H1 (cell line): ENCODE measurements around the gene ERI3. TPM values are rescaled to one million over a fixed set of nuclear protein-coding genes. Genes with fewer than 3 reads are reported as not detected.

Source experiments
- CTCF ChIA-PET: fragments of 300-600 bp; sonication (Branson Sonifier 250); formaldehyde crosslinking; loops from one replicate; lab custom pipeline; 2021; ENCODE audit not compliant: partially characterized antibody; lab: Charles Lee
- POLR2A ChIA-PET: fragments of 300-600 bp; sonication (Branson Sonifier 250); formaldehyde crosslinking; loops from one replicate; lab custom pipeline; 2021; ENCODE audit warnings: inconsistent platforms; ENCODE audit not compliant: partially characterized antibody; lab: Charles Lee
- DNase-seq, 2 experiments: peaks; one replicate each; pipeline versions ENCODE4 v3.0.0 to v3.0.0-alpha.2; 2010 to 2022; ENCODE audit warnings: low spot score in 2 of 2, low read depth in 1 of 2, mixed read lengths in 1 of 2
- FAIRE-seq: peaks from 2 replicates; lab custom pipeline; 2011; peaks lifted over from hg19 to GRCh38; lab: Jason Lieb, UNC
- H2AFZ ChIP-seq: 2 replicates; pipeline ENCODE4 v1.8.1; 2012; ENCODE audit warnings: low read length, inconsistent platforms
- H2AK5ac ChIP-seq: 2 replicates; pipeline ENCODE4 v1.6.1; 2013; ENCODE audit warnings: low read depth, low read length
- H2BK120ac ChIP-seq: replicated peaks from 2 replicates; pipeline ENCODE3; 2013; ENCODE audit warnings: low read depth, low read length, inconsistent platforms
- H2BK12ac ChIP-seq: 2 replicates; pipeline ENCODE4 v1.6.1; 2013; ENCODE audit warnings: low read depth, low read length
- H2BK15ac ChIP-seq: 2 replicates; pipeline ENCODE4 v1.6.1; 2013; ENCODE audit warnings: low read length
- H2BK20ac ChIP-seq: 2 replicates; pipeline ENCODE4 v1.6.1; 2013; ENCODE audit warnings: low read length
- H2BK5ac ChIP-seq: 2 replicates; pipeline ENCODE4 v1.6.1; 2013; ENCODE audit warnings: low read depth, low read length
- H3K14ac ChIP-seq: 2 replicates; pipeline ENCODE4 v1.6.1; 2013; ENCODE audit warnings: inconsistent platforms; ENCODE audit not compliant: insufficient read length
- H3K18ac ChIP-seq: 2 replicates; pipeline ENCODE4 v1.6.1; 2013; ENCODE audit warnings: low read length; ENCODE audit errors: extremely low read depth
- H3K23ac ChIP-seq: 2 replicates; pipeline ENCODE4 v1.6.1; 2013; ENCODE audit warnings: inconsistent platforms; ENCODE audit not compliant: insufficient read length
- H3K23me2 ChIP-seq: 2 replicates; pipeline ENCODE4 v1.6.1; 2013; ENCODE audit warnings: low read depth, low read length
- H3K27ac ChIP-seq: 2 replicates; pipeline ENCODE4 v1.6.1; 2011; ENCODE audit warnings: low read depth, low read length, inconsistent platforms
- H3K27me3 ChIP-seq, 4 experiments: replicated peaks in 1 of 4; 1 replicate in 1 of 4; 2 replicates in 3 of 4; pipeline versions ENCODE4 v1.6.1 to v1.8.1; 2011 to 2013; ENCODE audit warnings: low read length in 3 of 4, mild to moderate bottlenecking in 3 of 4, inconsistent platforms in 2 of 4, mixed read lengths in 2 of 4, moderate library complexity in 1 of 4; ENCODE audit not compliant: control insufficient read depth in 3 of 4, insufficient read depth in 3 of 4; ENCODE audit errors: extremely low read depth in 1 of 4
- H3K36me3 ChIP-seq, 4 experiments: 2 replicates each; pipeline versions ENCODE4 v1.6.1 to v1.8.1; 2011 to 2013; ENCODE audit warnings: mild to moderate bottlenecking in 4 of 4, low read length in 3 of 4, moderate library complexity in 2 of 4, control low read depth in 1 of 4, inconsistent platforms in 1 of 4; ENCODE audit not compliant: insufficient read depth in 4 of 4, control insufficient read depth in 2 of 4
- H3K4ac ChIP-seq: replicated peaks from 2 replicates; pipeline ENCODE3; 2013; ENCODE audit warnings: low read length, low read depth, mixed read lengths, inconsistent platforms; ENCODE audit not compliant: insufficient read length
- H3K4me1 ChIP-seq, 4 experiments: replicated peaks in 1 of 4; 1 replicate in 1 of 4; 2 replicates in 3 of 4; pipeline versions ENCODE4 v1.6.1 to v1.8.1; 2011 to 2013; ENCODE audit warnings: low read length in 3 of 4, inconsistent platforms in 2 of 4, mixed read lengths in 1 of 4; ENCODE audit not compliant: insufficient read depth in 4 of 4, control insufficient read depth in 3 of 4
- H3K4me2 ChIP-seq, 2 experiments: 2 replicates each; pipeline versions ENCODE4 v1.6.1 to v1.8.1; 2011 to 2013; ENCODE audit warnings: low read depth in 2 of 2, low read length in 2 of 2, control low read depth in 1 of 2, inconsistent platforms in 1 of 2, mild to moderate bottlenecking in 1 of 2; ENCODE audit not compliant: insufficient read depth in 1 of 2
- H3K4me3 ChIP-seq, 4 experiments: fragments of 200-600, 300-600 bp in 1 of 4; sonication (generic), shearing (Covaris generic), sonication (Bioruptor Twin) in 1 of 4; 2 replicates each; pipeline versions ENCODE4 v1.5.1 to v1.8.1; 2011 to 2016; ENCODE audit warnings: low read length in 4 of 4, low read depth in 3 of 4, control low read depth in 2 of 4, inconsistent platforms in 2 of 4, mild to moderate bottlenecking in 2 of 4, mixed read lengths in 1 of 4, moderate library complexity in 1 of 4; ENCODE audit not compliant: insufficient read depth in 2 of 4; ENCODE audit errors: extremely low read depth in 1 of 4
- H3K56ac ChIP-seq: replicated peaks from 2 replicates; pipeline ENCODE3; 2013; ENCODE audit warnings: low read depth, mild to moderate bottlenecking, mixed read lengths, low read length, inconsistent platforms; ENCODE audit not compliant: insufficient read length
- H3K79me1 ChIP-seq: 2 replicates; pipeline ENCODE4 v1.6.1; 2013; ENCODE audit warnings: low read depth, low read length, control low read depth
- H3K79me2 ChIP-seq, 2 experiments: 2 replicates each; pipeline versions ENCODE4 v1.6.1 to v1.8.1; 2012 to 2013; ENCODE audit warnings: low read length in 2 of 2, mild to moderate bottlenecking in 2 of 2, inconsistent platforms in 1 of 2; ENCODE audit not compliant: insufficient read depth in 2 of 2, control insufficient read depth in 1 of 2
- H3K9ac ChIP-seq, 4 experiments: replicated peaks in 1 of 4; 1 replicate in 1 of 4; 2 replicates in 3 of 4; pipeline versions ENCODE4 v1.6.1 to v1.8.1; 2011 to 2013; ENCODE audit warnings: low read depth in 3 of 4, low read length in 3 of 4, control low read depth in 2 of 4, mild to moderate bottlenecking in 2 of 4, moderate library complexity in 2 of 4, inconsistent platforms in 1 of 4; ENCODE audit errors: extremely low read depth in 1 of 4
- H3K9me3 ChIP-seq, 2 experiments: 2 replicates each; pipeline versions ENCODE4 v1.6.1 to v1.8.1; 2012 to 2013; ENCODE audit warnings: mild to moderate bottlenecking in 2 of 2, moderate library complexity in 2 of 2, control low read depth in 1 of 2, inconsistent platforms in 1 of 2, low read depth in 1 of 2, low read length in 1 of 2, mixed read lengths in 1 of 2; ENCODE audit not compliant: insufficient read depth in 2 of 2
- H4K20me1 ChIP-seq, 2 experiments: replicated peaks in 1 of 2; 2 replicates each; pipeline versions ENCODE3 to v1.8.1; 2011 to 2013; ENCODE audit warnings: inconsistent platforms in 2 of 2, low read length in 2 of 2, mild to moderate bottlenecking in 1 of 2; ENCODE audit not compliant: insufficient read depth in 2 of 2, control insufficient read depth in 1 of 2
- H4K5ac ChIP-seq: 2 replicates; pipeline ENCODE4 v1.6.1; 2013; ENCODE audit warnings: low read length, low read depth, mixed read lengths, inconsistent platforms; ENCODE audit not compliant: insufficient read length
- H4K8ac ChIP-seq: 2 replicates; pipeline ENCODE4 v1.8.0; 2013; ENCODE audit warnings: mild to moderate bottlenecking, moderate library complexity, low read length, inconsistent platforms; ENCODE audit not compliant: insufficient read depth; ENCODE audit errors: extremely low read depth
- H4K91ac ChIP-seq: replicated peaks from 2 replicates; pipeline ENCODE3; 2013; ENCODE audit warnings: low read length, mixed read lengths, inconsistent platforms; ENCODE audit not compliant: insufficient read length
- CEBPB ChIP-seq: IDR thresholded peaks from 2 replicates; pipeline ENCODE4 v1.6.1; 2012; ENCODE audit warnings: low read depth, low read length
- CTCF ChIP-seq, 3 experiments: IDR thresholded peaks; 1 replicate in 2 of 3; 2 replicates in 1 of 3; pipeline versions ENCODE4 v1.5.1 to v1.6.1; 2011; ENCODE audit warnings: low read length in 3 of 3, mild to moderate bottlenecking in 3 of 3, inconsistent platforms in 2 of 3, low read depth in 1 of 3, moderate library complexity in 1 of 3; ENCODE audit not compliant: insufficient read depth in 1 of 3; ENCODE audit errors: control extremely low read depth in 1 of 3
- RAD21 ChIP-seq, 2 experiments: IDR thresholded peaks in 1 of 2; conservative IDR thresholded peaks in 1 of 2; 2 replicates each; pipeline ENCODE4 v1.6.1; 2011; ENCODE audit warnings: low read depth in 2 of 2, low read length in 2 of 2, improper control_type of control experiment in 1 of 2, inconsistent platforms in 1 of 2, mild to moderate bottlenecking in 1 of 2, moderate library complexity in 1 of 2
- WGBS, 2 experiments: shearing (Covaris generic) in 1 of 2; methylation state at CpG; one replicate each; pipeline versions ENCODE4 v1.1.6 to v1.1.7; 2013 to 2015; ENCODE audit warnings: low lambda C conversion rate in 2 of 2, mixed read lengths in 2 of 2, inconsistent platforms in 1 of 2, low coverage in 1 of 2, missing lambda C conversion rate in 1 of 2; ENCODE audit not compliant: insufficient replicate concordance in 2 of 2, insufficient coverage in 1 of 2, insufficient read length in 1 of 2; ENCODE audit errors: extremely low coverage in 1 of 2, missing lambda C conversion rate in 1 of 2; 5-methylcytosine and 5-hydroxymethylcytosine counted together
- polyA plus RNA-seq, 7 experiments: library from polyadenylated mRNA; depleted of rRNA in 3 of 7; stranded (reverse) in 5 of 7; unstranded in 2 of 7; fragments of >200 nt in 5 of 7; fragments of 200-250 nt in 2 of 7; gene quantifications; 1 replicate in 5 of 7; 2 replicates in 1 of 7; 4 replicates in 1 of 7; pipeline versions ENCODE4 v1.2.1 to v1.2.3, GENCODE V29; 2011 to 2013; ENCODE audit warnings: missing spikeins in 2 of 7, mixed read lengths in 2 of 7
- total RNA-seq: library from RNA; stranded (reverse); fragmentation: NEBNext Ultra II Directional; extraction: Animal tissue kit (Norgen Biotek cat#: 25700); gene quantifications from 2 replicates; pipeline ENCODE4 v1.2.1, GENCODE V29; 2021

Gene ERI3
- total and polyA plus RNA-seq, 2 of the 8 experiments (the other 6 are each of a cell fraction or from before 2014, with no cell fraction given): 81.1 to 199 TPM

GRCh38 chr1:44249543-44249942 lies 105.5 kb downstream of the ERI3 start:
- Histone ChIP-seq H2BK5ac (no peak overlapping the region), H3K27ac (no peak overlapping the region), H3K79me1 (peaks cover 5% of the 10 kb centered on the region), H2BK20ac (no peak overlapping the region), H2AFZ (no peak overlapping the region), H3K79me2 (no peaks in the 10 kb centered on the region), H3K4me2 (no peak overlapping the region), H3K9me3 (no peaks in the 10 kb centered on the region), H2BK120ac (no peak overlapping the region), H3K4me3 (no peak overlapping the region), H4K91ac (no peak overlapping the region), H3K4ac (no peak overlapping the region), H3K23me2 (no peaks in the 10 kb centered on the region), H3K27me3 (no peaks in the 10 kb centered on the region), H3K14ac (no peak overlapping the region), H3K23ac (no peak overlapping the region), H2AK5ac (no peak overlapping the region), H4K8ac (no peak overlapping the region), H3K18ac (no peak overlapping the region), H4K5ac (no peak overlapping the region), H3K36me3 (no peaks in the 10 kb centered on the region), H3K56ac (no peak overlapping the region), H3K4me1 (peaks cover 0 to 2% (median 0%) of the 10 kb centered on the region in 4 experiments; a peak in 3 of 7 replicates), H2BK15ac (no peak overlapping the region), H3K9ac (no peak overlapping the region), H4K20me1 (peaks cover 3 to 5% of the 10 kb centered on the region in 2 experiments), H2BK12ac (no peak overlapping the region)
- ChIA-PET POLR2A (interaction anchor here (1.0 to 2.6 kb wide), 2 partner anchors 12 to 382 kb away, joined by 5 to 6 read pairs; no protein-coding TSS in a partner anchor), CTCF (interaction anchor here (0.7 to 4.2 kb wide), 13 partner anchors 8 to 346 kb away, joined by 3 to 20 read pairs (median 5); no protein-coding TSS in a partner anchor)
- 75% methylated on average over 7 of the region's 7 CpGs; no CpG with 5 or more reads in 1 of the 2 experiments for WGBS, 2 experiments
- TF ChIP-seq RAD21 (IDR thresholded peaks at IDR 0.05 in 1 of 2, conservative IDR thresholded peaks at IDR 0.05 in 1 of 2; ENCODE audit: low read depth in 2 of 2, low read length in 2 of 2) (peak in 1 of 2 experiments; percentile 25; a peak in 3 of 4 replicates), CTCF (IDR thresholded peaks at IDR 0.05; ENCODE audit: control extremely low read depth in 1 of 3, insufficient read depth in 1 of 3, low read depth in 1 of 3, low read length in 3 of 3) (peak in 2 of 3 experiments; percentile 6 to 35; a peak in 2 of 4 replicates), CEBPB (no peak)
- FAIRE-seq (no peak), DNase-seq (no peak)
